ENCODE measurements around the gene CENATAC.
"Not testable (repeated sequence)": the region's sequence is repeated elsewhere in the genome, so short reads cannot be mapped to it uniquely, and the experiment has no call there.

CENATAC gene

DNA sequence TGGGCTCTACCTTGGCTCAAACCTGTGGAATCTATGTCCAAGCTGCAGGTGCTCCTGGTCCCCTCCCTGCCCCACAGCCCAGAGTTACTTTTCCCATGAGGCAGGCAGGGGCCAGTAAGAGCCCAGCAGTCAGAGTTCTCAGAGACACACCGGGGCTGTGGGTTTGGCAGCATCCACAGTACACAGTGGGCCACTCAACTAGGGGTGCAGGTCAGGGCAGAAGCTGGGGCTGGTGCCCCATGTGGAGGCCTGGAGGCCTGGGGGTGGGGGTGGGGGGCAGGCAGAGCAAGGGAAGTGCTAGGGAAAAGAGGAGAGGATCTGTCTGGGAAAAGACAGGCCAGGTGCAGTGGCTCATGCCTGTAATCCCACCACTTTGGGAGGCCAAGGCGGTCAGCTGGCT is 39.4 kb upstream of the CENATAC start:
- DNase-seq (ENCODE audit: low read depth), result no peak
- TF ChIP-seq, protein P1, sequence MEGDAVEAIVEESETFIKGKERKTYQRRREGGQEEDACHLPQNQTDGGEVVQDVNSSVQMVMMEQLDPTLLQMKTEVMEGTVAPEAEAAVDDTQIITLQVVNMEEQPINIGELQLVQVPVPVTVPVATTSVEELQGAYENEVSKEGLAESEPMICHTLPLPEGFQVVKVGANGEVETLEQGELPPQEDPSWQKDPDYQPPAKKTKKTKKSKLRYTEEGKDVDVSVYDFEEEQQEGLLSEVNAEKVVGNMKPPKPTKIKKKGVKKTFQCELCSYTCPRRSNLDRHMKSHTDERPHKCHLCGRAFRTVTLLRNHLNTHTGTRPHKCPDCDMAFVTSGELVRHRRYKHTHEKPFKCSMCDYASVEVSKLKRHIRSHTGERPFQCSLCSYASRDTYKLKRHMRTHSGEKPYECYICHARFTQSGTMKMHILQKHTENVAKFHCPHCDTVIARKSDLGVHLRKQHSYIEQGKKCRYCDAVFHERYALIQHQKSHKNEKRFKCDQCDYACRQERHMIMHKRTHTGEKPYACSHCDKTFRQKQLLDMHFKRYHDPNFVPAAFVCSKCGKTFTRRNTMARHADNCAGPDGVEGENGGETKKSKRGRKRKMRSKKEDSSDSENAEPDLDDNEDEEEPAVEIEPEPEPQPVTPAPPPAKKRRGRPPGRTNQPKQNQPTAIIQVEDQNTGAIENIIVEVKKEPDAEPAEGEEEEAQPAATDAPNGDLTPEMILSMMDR (IDR thresholded peaks at IDR 0.05; ENCODE audit: low read length, missing control alignments), result no peak
- no peak overlapping the region for H3K4me3 ChIP-seq (replicated peaks; ENCODE audit: low read depth, low read length)

- no peak for DNase-seq (ENCODE audit: low read depth)
- TF ChIP-seq, protein P1 (IDR thresholded peaks at IDR 0.05; ENCODE audit: low read length, missing control alignments), result no peak
- H3K4me3 ChIP-seq (replicated peaks; ENCODE audit: low read depth, low read length), result no peak overlapping the region
Measured at GRCh38 chr11:118961189-118961588, 36.7 kb upstream of the CENATAC start.

- no peak overlapping the region for H3K4me3 ChIP-seq (replicated peaks; ENCODE audit: low read depth, low read length)
- no peak for DNase-seq (ENCODE audit: low read depth)
- TF ChIP-seq, protein P1 (IDR thresholded peaks at IDR 0.05; ENCODE audit: low read length, missing control alignments), result no peak
Measured at GRCh38 chr11:118961591-118961990, 36.3 kb upstream of the CENATAC start.

DNA sequence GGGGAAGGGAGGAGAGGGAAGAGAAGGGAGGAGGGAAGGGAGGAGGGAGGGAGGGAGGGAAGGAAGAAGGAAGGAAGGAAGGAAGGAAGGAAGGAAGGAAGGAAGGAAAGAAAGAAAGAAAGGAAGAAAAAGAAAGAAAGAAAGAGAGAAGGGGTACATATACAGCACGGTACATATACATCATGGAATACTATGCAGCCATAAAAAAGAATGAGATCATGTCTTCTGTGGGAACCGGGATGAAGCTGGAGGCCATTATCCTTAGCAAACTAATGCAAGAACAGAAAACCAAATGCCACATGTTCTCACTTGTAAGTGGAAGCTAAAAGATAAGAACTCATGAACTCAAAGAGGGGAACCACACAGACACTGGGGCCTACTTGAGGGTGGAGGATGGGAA is 28.4 kb upstream of the CENATAC start:
- not testable (repeated sequence) for H3K4me3 ChIP-seq (replicated peaks; ENCODE audit: low read depth, low read length); DNase-seq (ENCODE audit: low read depth)

DNA sequence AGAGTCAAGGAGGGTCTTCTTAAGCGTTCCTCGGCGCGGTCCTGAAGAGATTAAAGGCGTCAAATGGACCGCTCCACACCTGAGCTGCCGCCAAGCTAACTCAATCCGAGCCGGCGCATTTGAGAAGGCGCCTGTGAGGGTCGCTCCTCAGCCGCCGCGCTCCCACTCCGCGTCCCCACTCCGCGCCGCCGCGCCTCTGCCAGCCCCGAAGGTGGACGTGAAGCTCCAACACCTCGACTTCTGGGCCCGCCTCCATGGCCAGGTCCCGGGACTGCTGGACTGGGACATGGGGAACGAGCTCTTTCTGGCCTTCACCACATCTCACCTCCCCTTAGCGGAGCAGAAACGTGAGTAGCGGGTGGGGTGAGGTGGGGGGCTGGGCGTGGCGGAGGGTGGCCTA is 26.3 kb upstream of the CENATAC start, which contains the start of gene FOXR1:
FOXR1 (plus strand) TSS at position 116 of the 400 bp plus-strand sequence; CDS start at position 287, 171 bp downstream.
- no peak within 1 kb of the TSS for H3K4me3 ChIP-seq (replicated peaks; ENCODE audit: low read depth, low read length)
- TF ChIP-seq, protein P1 (IDR thresholded peaks at IDR 0.05; ENCODE audit: low read length, missing control alignments), result no peak
- DNase-seq (ENCODE audit: low read depth), result no peak

- no peak overlapping the region for H3K4me3 ChIP-seq (replicated peaks; ENCODE audit: low read depth, low read length)
- DNase-seq (ENCODE audit: low read depth), result no peak
- TF ChIP-seq, protein P1 (IDR thresholded peaks at IDR 0.05; ENCODE audit: low read length, missing control alignments), result no peak
Measured at GRCh38 chr11:118973985-118974384, 24.0 kb upstream of the CENATAC start.

- H3K4me3 ChIP-seq (replicated peaks; ENCODE audit: low read depth, low read length), result no peak overlapping the region
- TF ChIP-seq, protein P1 (IDR thresholded peaks at IDR 0.05; ENCODE audit: low read length, missing control alignments), result no peak
- no peak for DNase-seq (ENCODE audit: low read depth)
Measured at GRCh38 chr11:118975771-118976709, 21.9 kb upstream of the CENATAC start.

Data from fibroblast of pulmonary artery (primary cell).